HepG2 (cell line): ENCODE data around the gene STK17A. TPM values are rescaled to one million over a fixed set of nuclear protein-coding genes. Genes with fewer than 3 reads are reported as not detected.

Source experiments
- ATAC-seq: fragments of 200-7000 bp; cut with Tn5 transposase; 3 replicates; pipeline ENCODE4 v1.9.1; 2020; ENCODE audit warnings: mild to moderate bottlenecking, moderate library complexity
- BruUV-seq: library from RNA; stranded (reverse); fragments of 400-500 nt; replicated peaks from 2 replicates; lab custom pipeline; 2021; lab: Mats Ljungman, UMichigan
- CTCF ChIA-PET: fragments of 300-600 bp; formaldehyde crosslinking; extraction: SDS; loops from one replicate; lab custom pipeline; 2021; ENCODE audit warnings: low total read pairs, inconsistent platforms, low intra/inter-chr PET ratio; lab: Yijun Ruan, JAX
- POLR2A ChIA-PET: fragments of 350-600 bp; sonication (Branson Sonifier 250); formaldehyde crosslinking; loops from one replicate; lab custom pipeline; 2020; ENCODE audit warnings: antibody characterized with exemption, inconsistent platforms; lab: Yijun Ruan, JAX
- DNase-seq: peaks from one replicate; pipeline ENCODE4 v3.0.0-alpha.2; 2015; ENCODE audit warnings: low spot score
- FAIRE-seq: peaks from 3 replicates; lab custom pipeline; 2011; peaks lifted over from hg19 to GRCh38; lab: Jason Lieb, UNC
- H2AFZ ChIP-seq: one replicate; pipeline ENCODE4 v1.6.1; 2011; ENCODE audit warnings: low read length, inconsistent platforms
- H3K27ac ChIP-seq: fragments of 300-600 bp; 3 replicates; pipeline ENCODE4 v1.8.0; 2011; ENCODE audit warnings: mixed run types, mild to moderate bottlenecking, mixed read lengths, low read length, inconsistent platforms; ENCODE audit not compliant: insufficient read depth; ENCODE audit errors: extremely low read length
- H3K27me3 ChIP-seq, 2 experiments: fragments of 200-600 bp in 1 of 2; 2 replicates in 1 of 2; 3 replicates in 1 of 2; pipeline versions ENCODE4 v1.6.0 to v1.8.0; 2011; ENCODE audit warnings: low read length in 2 of 2, mild to moderate bottlenecking in 2 of 2, moderate library complexity in 2 of 2, inconsistent platforms in 1 of 2; ENCODE audit not compliant: insufficient read depth in 2 of 2, control insufficient read depth in 1 of 2
- H3K36me3 ChIP-seq, 2 experiments: fragments of 200-600 bp in 1 of 2; replicated peaks in 1 of 2; 2 replicates in 1 of 2; 3 replicates in 1 of 2; pipeline versions ENCODE4 v1.5.1 to v1.8.0; 2011; ENCODE audit warnings: low read length in 2 of 2, inconsistent platforms in 1 of 2; ENCODE audit not compliant: insufficient read depth in 2 of 2, control insufficient read depth in 1 of 2
- H3K4me1 ChIP-seq: 2 replicates; pipeline ENCODE4 v1.5.1; 2012; ENCODE audit warnings: low read length, inconsistent platforms; ENCODE audit not compliant: insufficient read depth
- H3K4me2 ChIP-seq: 2 replicates; pipeline ENCODE4 v1.6.0; 2011; ENCODE audit warnings: low read depth, low read length, inconsistent platforms
- H3K4me3 ChIP-seq, 3 experiments: fragments of 200-600 bp in 1 of 3; sonication (generic), shearing (Covaris generic) in 1 of 3; replicated peaks in 1 of 3; 2 replicates each; pipeline ENCODE4 v1.5.1; 2011 to 2016; ENCODE audit warnings: low read length in 3 of 3, inconsistent platforms in 2 of 3, low read depth in 2 of 3, mild to moderate bottlenecking in 2 of 3, control low read depth in 1 of 3, mixed read lengths in 1 of 3; ENCODE audit not compliant: insufficient read depth in 1 of 3
- H3K79me2 ChIP-seq: one replicate; pipeline ENCODE4 v1.6.1; 2011; ENCODE audit warnings: low read length, inconsistent platforms; ENCODE audit not compliant: insufficient read depth
- H3K9ac ChIP-seq: 2 replicates; pipeline ENCODE4 v1.6.0; 2011; ENCODE audit warnings: mild to moderate bottlenecking, low read depth, low read length, inconsistent platforms; ENCODE audit not compliant: insufficient read depth
- H3K9me3 ChIP-seq: 2 replicates; pipeline ENCODE4 v1.5.1; 2012; ENCODE audit warnings: mild to moderate bottlenecking, low read length
- H4K20me1 ChIP-seq: 2 replicates; pipeline ENCODE4 v1.6.0; 2011; ENCODE audit warnings: inconsistent platforms, mild to moderate bottlenecking, low read length, moderate library complexity; ENCODE audit not compliant: insufficient read depth
- DMAP1 ChIP-seq: IDR thresholded peaks from 2 replicates; pipeline ENCODE4 v1.6.1; 2016
- ELF4 ChIP-seq: sonication (generic); formaldehyde crosslinking; IDR thresholded peaks from 2 replicates; pipeline ENCODE4 v1.5.0; 2020; ENCODE audit warnings: missing genetic modification reagents, mild to moderate bottlenecking, moderate library complexity, borderline replicate concordance
- HHEX ChIP-seq: IDR thresholded peaks from 2 replicates; pipeline ENCODE4 v1.6.1; 2016; ENCODE audit warnings: control low read depth
- ISX ChIP-seq: sonication (generic); formaldehyde crosslinking; conservative IDR thresholded peaks from 2 replicates; pipeline ENCODE4 v1.5.0; 2020; ENCODE audit warnings: missing genetic modification reagents
- MXI1 ChIP-seq: IDR thresholded peaks from 3 replicates; pipeline ENCODE4 v1.6.1; 2012; ENCODE audit warnings: low read depth, low read length, inconsistent platforms, borderline replicate concordance
- PHF20 ChIP-seq: sonication (generic); formaldehyde crosslinking; IDR thresholded peaks from 2 replicates; pipeline ENCODE4 v1.5.0; 2020; ENCODE audit warnings: mild to moderate bottlenecking, missing genetic modification reagents
- SIN3B ChIP-seq: fragments of 150-350 bp; IDR thresholded peaks from 2 replicates; pipeline ENCODE4 v1.6.1; 2014; ENCODE audit warnings: low read length
- SMAD1 ChIP-seq: sonication (generic); formaldehyde crosslinking; IDR thresholded peaks from 2 replicates; pipeline ENCODE4 v1.4.0; 2020; ENCODE audit warnings: missing genetic modification reagents, low read depth, mild to moderate bottlenecking, borderline replicate concordance
- SMARCE1 ChIP-seq: fragments of 450-650 bp; IDR thresholded peaks from 2 replicates; pipeline ENCODE4 v1.6.1; 2017; ENCODE audit warnings: borderline replicate concordance
- SUZ12 ChIP-seq: fragments of 150-350 bp; IDR thresholded peaks from 2 replicates; pipeline ENCODE4 v1.6.1; 2014; ENCODE audit warnings: low read depth, low read length
- ZNF121 ChIP-seq: sonication (generic); formaldehyde crosslinking; IDR thresholded peaks from 2 replicates; pipeline ENCODE4 v1.5.0; 2020; ENCODE audit warnings: mild to moderate bottlenecking, missing genetic modification reagents
- ZNF619 ChIP-seq: sonication (generic); formaldehyde crosslinking; IDR thresholded peaks from 2 replicates; pipeline ENCODE4 v1.4.0; 2020; ENCODE audit warnings: mild to moderate bottlenecking, missing genetic modification reagents
- ZNF841 ChIP-seq: sonication (generic); formaldehyde crosslinking; IDR thresholded peaks from 2 replicates; pipeline ENCODE4 v1.8.1; 2023; ENCODE audit warnings: missing genetic modification reagents, borderline replicate concordance
- WGBS: methylation state at CpG from one replicate; pipeline ENCODE4 v1.1.6; 2017; ENCODE audit warnings: low lambda C conversion rate; 5-methylcytosine and 5-hydroxymethylcytosine counted together
- in situ Hi-C: cut with HindIII; loops from 2 replicates; pipeline ENCODE4 v1.10.0; 2017; ENCODE audit warnings: low pct_unique_long_range_greater_than_20kb; ENCODE audit not compliant: extremely low pct_ligation_motif_present
- intact Hi-C: fragments of 100-400 bp; cut with micrococcal nuclease; formaldehyde crosslinking; loops from one replicate; pipeline ENCODE4 v1.10.0; 2022; ENCODE audit not compliant: unreplicated experiment
- polyA plus RNA-seq, 8 experiments: library from polyadenylated mRNA; depleted of rRNA in 3 of 8; stranded (reverse) in 7 of 8; unstranded in 1 of 8; fragments of >200 nt; fragmentation: Illumina TruSeq in 4 of 8; extraction: Trizol in 4 of 8; gene quantifications; 2 replicates each; pipeline versions ENCODE4 v1.2.1 to v1.2.3, GENCODE V29; 2011 to 2016; ENCODE audit warnings: low read depth in 4 of 8, missing spikeins in 1 of 8, mixed read lengths in 1 of 8; ENCODE audit not compliant: insufficient read depth in 1 of 8
- total RNA-seq, 5 experiments: library from RNA; depleted of rRNA; stranded (reverse); fragments of >200 nt; fragmentation: Illumina TruSeq; extraction: Trizol; gene quantifications; 2 replicates each; pipeline ENCODE4 v1.2.3, GENCODE V29; 2016; ENCODE audit warnings: low read depth in 1 of 5
- TF ChIP-seq, protein P1 (sequence below), 2 experiments: IDR thresholded peaks; 2 replicates each; pipeline ENCODE4 v1.6.1; 2011 to 2012; ENCODE audit warnings: low read length in 2 of 2, borderline replicate concordance in 1 of 2, low read depth in 1 of 2, mild to moderate bottlenecking in 1 of 2, moderate library complexity in 1 of 2

Gene STK17A
- total and polyA plus RNA-seq, 2 of the 13 experiments (the other 11 are each of a cell fraction or from before 2014, with no cell fraction given) = 18.6 to 24.3 TPM

DNA sequence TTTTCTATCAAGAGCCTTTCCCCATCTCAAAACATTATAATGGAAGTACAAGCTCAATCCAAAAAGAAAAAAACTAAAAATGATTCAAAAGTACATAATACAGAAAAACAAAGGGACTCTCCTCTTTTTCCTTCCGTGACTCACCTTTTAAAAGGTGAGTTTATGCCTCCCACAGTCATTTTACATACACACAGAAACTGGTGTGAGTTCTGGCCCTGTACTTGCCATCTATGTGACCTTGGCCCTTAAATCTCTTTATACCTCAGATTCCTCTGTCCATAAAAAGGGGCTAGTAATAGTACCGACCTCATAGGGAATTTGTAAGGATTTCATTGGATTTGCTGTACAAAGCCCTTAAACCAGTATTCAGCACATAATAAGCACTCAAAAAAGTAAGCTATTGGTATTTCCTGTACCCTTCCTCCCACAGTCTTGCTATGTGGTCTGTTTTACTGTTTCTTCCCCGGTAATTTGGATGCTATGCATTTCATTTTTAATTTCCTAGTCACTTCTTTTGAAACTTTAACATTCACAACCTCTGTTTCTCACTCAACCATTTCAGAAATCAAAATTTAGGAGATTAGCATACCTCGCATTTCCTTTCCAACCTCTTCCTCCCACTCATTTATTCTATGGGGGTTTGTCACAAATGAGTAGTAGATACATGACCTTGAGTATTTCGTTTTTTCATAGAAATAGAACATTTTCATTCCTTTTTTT lies 39.0 kb downstream of the STK17A start:
- H4K20me1 ChIP-seq = no peaks in the 10 kb centered on the region
- CTCF ChIA-PET = no interaction called here
- FAIRE-seq (no peak), DNase-seq (no peak), ATAC-seq (no peak)
- 95% methylated on average over 5 of the region's 5 CpGs for WGBS
- H3K79me2 ChIP-seq = no peaks in the 10 kb centered on the region
- no peak overlapping the region for H3K9ac ChIP-seq
- in situ Hi-C loops (no loop called here), intact Hi-C loops (loop anchor here (5.0 kb wide), 1 partner anchor 40 kb away; the partner anchor contains the start of gene STK17A)
- no peak overlapping the region for H2AFZ ChIP-seq
- POLR2A ChIA-PET = interaction anchor here (0.7 kb wide), 1 partner anchor 39 kb away, joined by 3 read pairs; the partner anchor contains the start of gene STK17A
- TF ChIP-seq ZNF619 (CRISPR knock-in tag) = no peak
- TF ChIP-seq ZNF121 = 0 out of 2 replicates have a peak, but pooled peaks have one; percentile 10
- peaks cover 9 to 73% of the 10 kb centered on the region in 2 experiments for H3K36me3 ChIP-seq
- H3K4me1 ChIP-seq = no peaks in the 10 kb centered on the region
- no peak overlapping the region for H3K4me3 ChIP-seq
- H3K9me3 ChIP-seq = no peaks in the 10 kb centered on the region
- H3K4me2 ChIP-seq = no peak overlapping the region
- H3K27ac ChIP-seq = no peak overlapping the region
- BruUV-seq = no TSS peak
- no peaks in the 10 kb centered on the region for H3K27me3 ChIP-seq

- H3K4me2 ChIP-seq = no peak overlapping the region
- BruUV-seq = no TSS peak
- intact Hi-C loops = loop anchor here (5.0 kb wide), 1 partner anchor 42 kb away; the partner anchor contains the start of gene STK17A
- no peak for TF ChIP-seq SMAD1 (CRISPR knock-in tag)
- TF ChIP-seq, protein P1, sequence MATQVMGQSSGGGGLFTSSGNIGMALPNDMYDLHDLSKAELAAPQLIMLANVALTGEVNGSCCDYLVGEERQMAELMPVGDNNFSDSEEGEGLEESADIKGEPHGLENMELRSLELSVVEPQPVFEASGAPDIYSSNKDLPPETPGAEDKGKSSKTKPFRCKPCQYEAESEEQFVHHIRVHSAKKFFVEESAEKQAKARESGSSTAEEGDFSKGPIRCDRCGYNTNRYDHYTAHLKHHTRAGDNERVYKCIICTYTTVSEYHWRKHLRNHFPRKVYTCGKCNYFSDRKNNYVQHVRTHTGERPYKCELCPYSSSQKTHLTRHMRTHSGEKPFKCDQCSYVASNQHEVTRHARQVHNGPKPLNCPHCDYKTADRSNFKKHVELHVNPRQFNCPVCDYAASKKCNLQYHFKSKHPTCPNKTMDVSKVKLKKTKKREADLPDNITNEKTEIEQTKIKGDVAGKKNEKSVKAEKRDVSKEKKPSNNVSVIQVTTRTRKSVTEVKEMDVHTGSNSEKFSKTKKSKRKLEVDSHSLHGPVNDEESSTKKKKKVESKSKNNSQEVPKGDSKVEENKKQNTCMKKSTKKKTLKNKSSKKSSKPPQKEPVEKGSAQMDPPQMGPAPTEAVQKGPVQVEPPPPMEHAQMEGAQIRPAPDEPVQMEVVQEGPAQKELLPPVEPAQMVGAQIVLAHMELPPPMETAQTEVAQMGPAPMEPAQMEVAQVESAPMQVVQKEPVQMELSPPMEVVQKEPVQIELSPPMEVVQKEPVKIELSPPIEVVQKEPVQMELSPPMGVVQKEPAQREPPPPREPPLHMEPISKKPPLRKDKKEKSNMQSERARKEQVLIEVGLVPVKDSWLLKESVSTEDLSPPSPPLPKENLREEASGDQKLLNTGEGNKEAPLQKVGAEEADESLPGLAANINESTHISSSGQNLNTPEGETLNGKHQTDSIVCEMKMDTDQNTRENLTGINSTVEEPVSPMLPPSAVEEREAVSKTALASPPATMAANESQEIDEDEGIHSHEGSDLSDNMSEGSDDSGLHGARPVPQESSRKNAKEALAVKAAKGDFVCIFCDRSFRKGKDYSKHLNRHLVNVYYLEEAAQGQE (IDR thresholded peaks at IDR 0.05; ENCODE audit: borderline replicate concordance in 1 of 2, low read depth in 1 of 2, low read length in 2 of 2) = no peak
- TF ChIP-seq SMARCE1 = no peak
- no peak for TF ChIP-seq SUZ12
- no peak for TF ChIP-seq DMAP1
- no peak for TF ChIP-seq SIN3B
- no peak for TF ChIP-seq MXI1
- TF ChIP-seq HHEX (CRISPR knock-in tag) = no peak
- TF ChIP-seq ELF4 (CRISPR knock-in tag) = no peak
- no peak for TF ChIP-seq ZNF841 (CRISPR knock-in tag)
- no peak for TF ChIP-seq PHF20
- no peak for TF ChIP-seq ISX (CRISPR knock-in tag)
These were observed 41.2 kb downstream of the STK17A start for GRCh38 chr7:43624156-43624555.

More at GRCh38 chr7:43624156-43624555, 41.2 kb downstream of the STK17A start:
- ATAC-seq (no peak), DNase-seq (no peak), FAIRE-seq (no peak)
- ChIA-PET CTCF (no interaction called here), POLR2A (no interaction called here)
- H3K9ac ChIP-seq = no peak overlapping the region
- H3K4me3 ChIP-seq = no peak overlapping the region
- H3K9me3 ChIP-seq = no peaks in the 10 kb centered on the region
- 98% methylated on average over 2 of the region's 2 CpGs for WGBS
- H2AFZ ChIP-seq = no peak overlapping the region
- H3K36me3 ChIP-seq = peaks cover 4 to 51% of the 10 kb centered on the region in 2 experiments; a peak in 4 of 5 replicates
- H3K4me1 ChIP-seq = no peaks in the 10 kb centered on the region
- no peaks in the 10 kb centered on the region for H3K27me3 ChIP-seq
- no peaks in the 10 kb centered on the region for H3K79me2 ChIP-seq
- H3K27ac ChIP-seq = no peak overlapping the region
- in situ Hi-C loops = no loop called here
- H4K20me1 ChIP-seq = no peaks in the 10 kb centered on the region
